A549 (cell line): ENCODE data around the gene NOC3L. TPM values are rescaled to one million over a fixed set of nuclear protein-coding genes. Genes with fewer than 3 reads are reported as not detected.

Experiments used
- ATAC-seq, 2 experiments: fragments of 200-7000 bp in 1 of 2; fragments of >200 bp in 1 of 2; cut with Nextera tagmentation in 1 of 2; cut with Tn5 transposase in 1 of 2; 3 replicates each; pipeline versions ENCODE4 v1.8.0 to v1.9.1; 2018 to 2020; ENCODE audit warnings: mild to moderate bottlenecking in 1 of 2, moderate library complexity in 1 of 2
- CTCF ChIA-PET: fragments of 300-600 bp; sonication (Branson Sonifier 250); formaldehyde crosslinking; extraction: SDS; loops from one replicate; lab custom pipeline; 2021; ENCODE audit warnings: antibody characterized with exemption, inconsistent platforms; lab: Yijun Ruan, JAX
- POLR2A ChIA-PET: fragments of 350-600 bp; formaldehyde crosslinking; extraction: SDS; loops from one replicate; lab custom pipeline; 2021; ENCODE audit warnings: antibody characterized with exemption, inconsistent platforms; lab: Yijun Ruan, JAX
- DNase-seq, 2 experiments: peaks; one replicate each; pipeline versions ENCODE4 v3.0.0 to v3.0.0-alpha.2; 2011 to 2016; ENCODE audit warnings: low read depth in 1 of 2, low spot score in 1 of 2
- FAIRE-seq: peaks from 2 replicates; lab custom pipeline; 2011; peaks lifted over from hg19 to GRCh38; lab: Jason Lieb, UNC
- H3K27ac ChIP-seq, 2 experiments: fragments of >200 bp; sonication (Bioruptor Twin); formaldehyde crosslinking; 3 replicates each; pipeline ENCODE4 v1.5.1; 2016 to 2017
- H3K4me1 ChIP-seq: fragments of >200 bp; sonication (Bioruptor Twin); formaldehyde crosslinking; 3 replicates; pipeline ENCODE4 v1.6.1; 2016
- H3K4me2 ChIP-seq: fragments of >200 bp; sonication (Bioruptor Twin); formaldehyde crosslinking; 3 replicates; pipeline ENCODE4 v1.6.1; 2016
- H3K4me3 ChIP-seq: fragments of >200 bp; sonication (Bioruptor Twin); formaldehyde crosslinking; 3 replicates; pipeline ENCODE4 v1.5.1; 2016
- H3K9me3 ChIP-seq: fragments of >200 bp; sonication (Bioruptor Twin); formaldehyde crosslinking; 3 replicates; pipeline ENCODE4 v1.6.1; 2016
- CHD4 ChIP-seq: fragments of 200-600 bp; sonication (generic); IDR thresholded peaks from 2 replicates; pipeline ENCODE4 v1.6.1; 2016; ENCODE audit warnings: antibody characterized with exemption, mild to moderate bottlenecking, borderline replicate concordance
- CTCF ChIP-seq: fragments of >200 bp; sonication (Bioruptor Twin); formaldehyde crosslinking; IDR thresholded peaks from 3 replicates; pipeline ENCODE4 v1.5.1; 2016
- E2F6 ChIP-seq: IDR thresholded peaks from 2 replicates; pipeline ENCODE4 v1.6.1; 2012; ENCODE audit warnings: low read depth, borderline replicate concordance
- FOSB ChIP-seq: fragments of 250-450 bp; sonication (Bioruptor Pico); IDR thresholded peaks from 2 replicates; pipeline ENCODE4 v1.5.0; 2020; ENCODE audit warnings: mild to moderate bottlenecking, moderate library complexity
- HEYL ChIP-seq: fragments of 250-450 bp; sonication (Bioruptor Pico); IDR thresholded peaks from 2 replicates; pipeline ENCODE4 v1.8.0; 2021; ENCODE audit warnings: mild to moderate bottlenecking, moderate library complexity
- HOXA7 ChIP-seq: fragments of 250-450 bp; sonication (Bioruptor Pico); IDR thresholded peaks from 2 replicates; pipeline ENCODE4 v1.5.0; 2020; ENCODE audit warnings: mild to moderate bottlenecking, moderate library complexity
- HOXB5 ChIP-seq: fragments of 250-450 bp; sonication (Bioruptor Pico); IDR thresholded peaks from 2 replicates; pipeline ENCODE4 v1.5.0; 2020; ENCODE audit warnings: mild to moderate bottlenecking, moderate library complexity
- JUNB ChIP-seq: fragments of >200 bp; sonication (Bioruptor Twin); formaldehyde crosslinking; IDR thresholded peaks from 2 replicates; pipeline ENCODE4 v1.6.1; 2016
- KDM1A ChIP-seq: fragments of 200-600 bp; sonication (generic); IDR thresholded peaks from 2 replicates; pipeline ENCODE4 v1.6.1; 2016; ENCODE audit warnings: low read depth, mild to moderate bottlenecking
- KDM5A ChIP-seq: fragments of 200-600 bp; sonication (generic); IDR thresholded peaks from 2 replicates; pipeline ENCODE4 v1.6.1; 2016; ENCODE audit warnings: antibody characterized with exemption, mild to moderate bottlenecking
- MAX ChIP-seq: IDR thresholded peaks from 2 replicates; pipeline ENCODE4 v1.6.1; 2012
- PHF8 ChIP-seq: fragments of 200-600 bp; sonication (generic); IDR thresholded peaks from 2 replicates; pipeline ENCODE4 v1.6.1; 2016; ENCODE audit warnings: low read depth, mild to moderate bottlenecking, antibody characterized with exemption, moderate library complexity, borderline replicate concordance
- RAD21 ChIP-seq, 2 experiments: fragments of >200 bp in 1 of 2; sonication (Bioruptor Twin) in 1 of 2; formaldehyde crosslinking in 1 of 2; IDR thresholded peaks in 1 of 2; conservative IDR thresholded peaks in 1 of 2; 2 replicates in 1 of 2; 3 replicates in 1 of 2; pipeline ENCODE4 v1.6.1; 2012 to 2018; ENCODE audit warnings: inconsistent platforms in 1 of 2
- RARB ChIP-seq: fragments of 250-450 bp; sonication (Bioruptor Pico); IDR thresholded peaks from 2 replicates; pipeline ENCODE4 v1.8.0; 2021; ENCODE audit warnings: mild to moderate bottlenecking, moderate library complexity
- RCOR1 ChIP-seq: fragments of 150-350 bp; IDR thresholded peaks from 2 replicates; pipeline ENCODE4 v1.6.1; 2014; ENCODE audit warnings: antibody characterized with exemption, low read length, low read depth
- SMC3 ChIP-seq: fragments of >200 bp; sonication (Bioruptor Twin); formaldehyde crosslinking; IDR thresholded peaks from 3 replicates; pipeline ENCODE4 v1.6.1; 2018; ENCODE audit warnings: inconsistent platforms
- SREBF2 ChIP-seq: fragments of 450-650 bp; IDR thresholded peaks from 2 replicates; pipeline ENCODE4 v1.6.1; 2014; ENCODE audit warnings: mild to moderate bottlenecking, moderate library complexity
- TFCP2L1 ChIP-seq: fragments of 250-450 bp; sonication (Bioruptor Pico); IDR thresholded peaks from 2 replicates; pipeline ENCODE4 v1.5.0; 2021; ENCODE audit warnings: mild to moderate bottlenecking
- ZFP36 ChIP-seq: fragments of 450-650 bp; IDR thresholded peaks from 2 replicates; pipeline ENCODE4 v1.6.1; 2014; ENCODE audit warnings: borderline replicate concordance; ENCODE audit not compliant: partially characterized antibody
- ZSCAN20 ChIP-seq: fragments of 250-450 bp; sonication (Bioruptor Pico); IDR thresholded peaks from 2 replicates; pipeline ENCODE4 v1.8.0; 2022; ENCODE audit warnings: mild to moderate bottlenecking, moderate library complexity
- WGBS: methylation state at CpG from one replicate; pipeline ENCODE4 v1.1.6; 2017; ENCODE audit errors: missing lambda C conversion rate; 5-methylcytosine and 5-hydroxymethylcytosine counted together
- polyA plus RNA-seq, 4 experiments: library from polyadenylated mRNA; depleted of rRNA in 3 of 4; stranded (reverse); fragments of >200 nt; fragmentation: RNase III in 1 of 4; extraction: RNeasy Plus Mini Kit Qiagen cat#74134 plus additional on column Dnase treatment in 1 of 4; gene quantifications; 2 replicates in 3 of 4; 3 replicates in 1 of 4; pipeline ENCODE4 v1.2.3, GENCODE V29; 2011 to 2017
- TF ChIP-seq, protein P1 (sequence below): IDR thresholded peaks from 2 replicates; pipeline ENCODE4 v1.6.1; 2012
- TF ChIP-seq, protein P2 (sequence below): fragments of 250-450 bp; sonication (Bioruptor Pico); IDR thresholded peaks from 2 replicates; pipeline ENCODE4 v1.5.0; 2021; ENCODE audit warnings: mild to moderate bottlenecking, moderate library complexity, borderline replicate concordance

The NOC3L gene
- polyA plus RNA-seq, 2 of the 4 experiments (the other 2 are of a cell fraction): 23.1 to 41.9 TPM

DNA sequence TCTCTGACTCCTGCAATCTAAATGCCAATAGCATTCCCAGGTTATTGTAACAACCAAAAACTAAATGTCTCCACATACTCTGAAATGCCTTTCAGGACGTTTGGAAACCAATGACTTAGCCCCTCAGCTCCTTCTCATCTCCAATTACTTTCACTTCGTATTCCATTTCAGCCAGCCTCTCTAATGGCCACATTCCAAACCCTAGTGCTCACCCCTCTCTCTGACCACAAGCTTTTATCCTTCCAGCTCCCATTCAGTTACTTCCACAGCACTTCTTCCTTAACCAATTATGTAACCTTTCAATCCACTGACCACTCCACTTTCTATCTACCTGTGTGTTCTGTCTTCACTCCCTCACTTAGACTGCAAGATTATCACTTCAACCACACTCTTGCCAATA, 4.3 kb downstream of the NOC3L start (continued):
- TF ChIP-seq FOSB (CRISPR knock-in tag) (no peak), KDM5A (no peak), HEYL (CRISPR knock-in tag) (no peak), KDM1A (no peak), MAX (no peak)
- TF ChIP-seq, protein P1, sequence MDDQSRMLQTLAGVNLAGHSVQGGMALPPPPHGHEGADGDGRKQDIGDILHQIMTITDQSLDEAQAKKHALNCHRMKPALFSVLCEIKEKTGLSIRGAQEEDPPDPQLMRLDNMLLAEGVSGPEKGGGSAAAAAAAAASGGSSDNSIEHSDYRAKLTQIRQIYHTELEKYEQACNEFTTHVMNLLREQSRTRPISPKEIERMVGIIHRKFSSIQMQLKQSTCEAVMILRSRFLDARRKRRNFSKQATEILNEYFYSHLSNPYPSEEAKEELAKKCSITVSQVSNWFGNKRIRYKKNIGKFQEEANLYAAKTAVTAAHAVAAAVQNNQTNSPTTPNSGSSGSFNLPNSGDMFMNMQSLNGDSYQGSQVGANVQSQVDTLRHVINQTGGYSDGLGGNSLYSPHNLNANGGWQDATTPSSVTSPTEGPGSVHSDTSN: no peak
- TF ChIP-seq, protein P2, sequence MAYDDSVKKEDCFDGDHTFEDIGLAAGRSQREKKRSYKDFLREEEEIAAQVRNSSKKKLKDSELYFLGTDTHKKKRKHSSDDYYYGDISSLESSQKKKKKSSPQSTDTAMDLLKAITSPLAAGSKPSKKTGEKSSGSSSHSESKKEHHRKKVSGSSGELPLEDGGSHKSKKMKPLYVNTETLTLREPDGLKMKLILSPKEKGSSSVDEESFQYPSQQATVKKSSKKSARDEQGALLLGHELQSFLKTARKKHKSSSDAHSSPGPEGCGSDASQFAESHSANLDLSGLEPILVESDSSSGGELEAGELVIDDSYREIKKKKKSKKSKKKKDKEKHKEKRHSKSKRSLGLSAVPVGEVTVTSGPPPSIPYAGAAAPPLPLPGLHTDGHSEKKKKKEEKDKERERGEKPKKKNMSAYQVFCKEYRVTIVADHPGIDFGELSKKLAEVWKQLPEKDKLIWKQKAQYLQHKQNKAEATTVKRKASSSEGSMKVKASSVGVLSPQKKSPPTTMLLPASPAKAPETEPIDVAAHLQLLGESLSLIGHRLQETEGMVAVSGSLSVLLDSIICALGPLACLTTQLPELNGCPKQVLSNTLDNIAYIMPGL (CRISPR knock-in tag): no peak

DNA sequence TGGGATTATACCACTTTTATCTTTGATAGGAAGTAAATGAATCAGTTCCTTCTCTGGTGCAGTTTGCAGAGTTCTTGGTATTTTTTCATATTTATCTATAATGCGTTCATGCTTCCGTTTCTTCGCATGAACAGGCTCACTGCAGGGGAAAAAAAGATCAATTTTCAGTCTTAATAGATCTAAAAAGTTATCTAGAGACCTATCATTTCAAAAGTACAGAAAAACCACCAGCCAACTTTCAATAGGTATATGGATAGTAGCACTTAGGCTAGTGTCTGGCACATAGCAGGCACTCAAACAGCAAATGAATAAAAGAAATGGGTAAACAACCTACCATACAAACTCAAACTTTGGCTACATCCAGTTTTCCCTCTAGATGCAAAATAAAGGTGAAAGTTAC, 5.5 kb downstream of the NOC3L start:
- no peak for FAIRE-seq

DNA sequence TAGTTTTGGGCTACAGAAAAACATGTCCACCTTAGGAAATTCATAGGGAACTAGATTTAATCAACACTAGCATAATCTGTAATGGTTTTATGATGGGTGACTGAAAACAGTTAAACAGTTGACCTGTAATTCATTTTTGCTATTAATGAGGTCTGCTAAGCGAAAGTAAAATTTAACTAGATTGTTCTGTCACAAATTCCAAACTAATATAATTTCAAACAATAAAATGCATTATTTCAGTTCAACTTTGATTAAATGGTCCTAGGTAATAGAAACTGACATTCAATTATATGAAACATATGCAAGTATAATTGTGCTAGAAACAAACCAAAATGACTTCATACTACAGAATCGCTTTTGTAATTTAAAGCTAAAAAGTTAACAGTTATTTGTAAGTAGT, 6.9 kb downstream of the NOC3L start:
- FAIRE-seq: no peak
- no peak for TF ChIP-seq SREBF2
- H3K4me1 ChIP-seq: no peaks in the 10 kb centered on the region; the same call in 2 of the 3 replicates
- H3K9me3 ChIP-seq: no peaks in the 10 kb centered on the region
- no peak for DNase-seq
- ChIA-PET POLR2A (no interaction called here), CTCF (no interaction called here)
- ATAC-seq: no peak
- no peak overlapping the region for H3K4me3 ChIP-seq
- 93% methylated on average over 2 of the region's 2 CpGs for WGBS
- no peak overlapping the region for H3K4me2 ChIP-seq
- no peak overlapping the region for H3K27ac ChIP-seq

More for the DNA sequence above, 5.5 kb downstream of the NOC3L start:
- Histone ChIP-seq H3K9me3 (no peaks in the 10 kb centered on the region), H3K4me1 (peaks cover 6% of the 10 kb centered on the region; the same call in 1 of the 3 replicates), H3K4me3 (no peak overlapping the region), H3K27ac (no peak overlapping the region), H3K4me2 (no peak overlapping the region)
- no peak for DNase-seq
- ChIA-PET POLR2A (no interaction called here), CTCF (interaction anchor here (1.2 kb wide), 1 partner anchor 87 kb away, joined by 5 read pairs; no protein-coding TSS in a partner anchor)
- 95% methylated on average over 3 of the region's 3 CpGs for WGBS
- ATAC-seq: no peak
- TF ChIP-seq RARB (no peak), E2F6 (no peak), CHD4 (no peak), JUNB (no peak), ZFP36 (no peak), HOXA7 (CRISPR knock-in tag) (no peak), HOXB5 (CRISPR knock-in tag) (no peak), CTCF (no peak)

GRCh38 chr10:94353336-94353735, 9.4 kb downstream of the NOC3L start:
- Histone ChIP-seq H3K4me1 (no peaks in the 10 kb centered on the region), H3K4me2 (no peak overlapping the region), H3K9me3 (no peaks in the 10 kb centered on the region), H3K4me3 (no peak overlapping the region), H3K27ac (no peak overlapping the region)
- ChIA-PET CTCF (interaction anchor here (0.6 to 2.2 kb wide), 6 partner anchors 9 to 437 kb away, joined by 3 to 14 read pairs (median 6); partner anchors contain the start of gene NOC3L), POLR2A (interaction anchor here (0.5 kb wide), 1 partner anchor 91 kb away, joined by 4 read pairs; no protein-coding TSS in a partner anchor)
- no peak for FAIRE-seq
- 96% methylated on average over 3 of the region's 3 CpGs for WGBS
- DNase-seq: no peak
- ATAC-seq: no peak
- TF ChIP-seq PHF8 (no peak), RCOR1 (no peak), ZSCAN20 (CRISPR knock-in tag) (no peak), RAD21 (conservative IDR thresholded peaks at IDR 0.05 in 1 of 2, IDR thresholded peaks at IDR 0.05 in 1 of 2) (no peak), HOXA7 (CRISPR knock-in tag) (no peak), SMC3 (no peak), TFCP2L1 (no peak)
